ENCODE measurements around the gene LRRC8D. TPM values are rescaled to one million over a fixed set of nuclear protein-coding genes. Genes with fewer than 3 reads are reported as not detected.

Gene LRRC8D
- total and polyA plus RNA-seq, 2 experiments from 2014 or later: 23.6 to 48.8 TPM

DNA sequence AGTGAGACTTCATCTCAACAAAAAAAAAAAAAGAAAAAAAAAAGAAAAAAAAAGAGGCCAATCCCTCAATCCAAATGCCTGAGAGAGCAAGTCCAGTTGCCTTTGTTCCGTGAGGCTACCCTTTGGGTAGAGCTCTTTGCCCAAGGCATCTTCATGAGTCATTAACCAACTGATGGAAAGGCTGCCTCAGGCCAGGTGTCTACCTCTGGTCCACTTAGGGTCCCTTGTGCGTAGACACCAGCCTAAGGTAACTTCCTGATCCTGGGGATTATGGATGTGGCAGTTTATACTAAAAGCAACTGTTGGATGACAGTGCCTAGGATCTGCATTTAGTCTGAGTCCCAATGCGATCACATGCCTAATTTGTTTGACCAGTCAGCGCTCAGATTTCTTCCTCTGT, 153.4 kb downstream of the LRRC8D start:
- no peak for DNase-seq (ENCODE audit: low spot score)
- Histone ChIP-seq H3F3A (replicated peaks; ENCODE audit: low read depth) (no peaks in the 10 kb centered on the region), H3K4me1 (ENCODE audit: insufficient read depth) (no peaks in the 10 kb centered on the region; the same call in 1 of the 2 replicates), H3K79me2 (replicated peaks; ENCODE audit: insufficient read depth) (no peaks in the 10 kb centered on the region), H3K9me2 (ENCODE audit: insufficient read depth) (no peaks in the 10 kb centered on the region; the same call in 1 of the 2 replicates), H4K20me1 (replicated peaks; ENCODE audit: insufficient read depth) (no peaks in the 10 kb centered on the region), H3K27ac (ENCODE audit: low read depth) (no peak overlapping the region), H3K36me3 (ENCODE audit: insufficient read depth) (no peaks in the 10 kb centered on the region), H3K4me3 (no peak overlapping the region), H2AFZ (no peak overlapping the region), H3K27me3 (ENCODE audit: insufficient read depth) (no peaks in the 10 kb centered on the region), H3K4me2 (no peak overlapping the region)
- ATAC-seq: no peak
- Mint-ChIP-seq H3K9me3 (no peaks in the 10 kb centered on the region), H3K27me3 (ENCODE audit: insufficient read depth, low read depth, poor library complexity) (no peaks in the 10 kb centered on the region), H3K27ac (no peak overlapping the region), H3K36me3 (ENCODE audit: low read depth) (no peaks in the 10 kb centered on the region), H3K4me1 (no peaks in the 10 kb centered on the region), H3K4me3 (no peak overlapping the region)
- TF ChIP-seq CREB1 (CRISPR knock-in tag; IDR thresholded peaks at IDR 0.05; ENCODE audit: low read depth) (no peak), ZNF331 (CRISPR knock-in tag; IDR thresholded peaks at IDR 0.05; ENCODE audit: low read depth) (no peak), ZNF114 (CRISPR knock-in tag; IDR thresholded peaks at IDR 0.05) (no peak), STAT1 (IDR thresholded peaks at IDR 0.05; ENCODE audit: unreplicated experiment) (no peak), POLR2AphosphoS5 (IDR thresholded peaks at IDR 0.05; ENCODE audit: low read depth) (no peak)
- TF ChIP-seq, protein P1, sequence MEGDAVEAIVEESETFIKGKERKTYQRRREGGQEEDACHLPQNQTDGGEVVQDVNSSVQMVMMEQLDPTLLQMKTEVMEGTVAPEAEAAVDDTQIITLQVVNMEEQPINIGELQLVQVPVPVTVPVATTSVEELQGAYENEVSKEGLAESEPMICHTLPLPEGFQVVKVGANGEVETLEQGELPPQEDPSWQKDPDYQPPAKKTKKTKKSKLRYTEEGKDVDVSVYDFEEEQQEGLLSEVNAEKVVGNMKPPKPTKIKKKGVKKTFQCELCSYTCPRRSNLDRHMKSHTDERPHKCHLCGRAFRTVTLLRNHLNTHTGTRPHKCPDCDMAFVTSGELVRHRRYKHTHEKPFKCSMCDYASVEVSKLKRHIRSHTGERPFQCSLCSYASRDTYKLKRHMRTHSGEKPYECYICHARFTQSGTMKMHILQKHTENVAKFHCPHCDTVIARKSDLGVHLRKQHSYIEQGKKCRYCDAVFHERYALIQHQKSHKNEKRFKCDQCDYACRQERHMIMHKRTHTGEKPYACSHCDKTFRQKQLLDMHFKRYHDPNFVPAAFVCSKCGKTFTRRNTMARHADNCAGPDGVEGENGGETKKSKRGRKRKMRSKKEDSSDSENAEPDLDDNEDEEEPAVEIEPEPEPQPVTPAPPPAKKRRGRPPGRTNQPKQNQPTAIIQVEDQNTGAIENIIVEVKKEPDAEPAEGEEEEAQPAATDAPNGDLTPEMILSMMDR (conservative IDR thresholded peaks at IDR 0.05; ENCODE audit: low read depth in 2 of 2): no peak
- TF ChIP-seq, protein P2, sequence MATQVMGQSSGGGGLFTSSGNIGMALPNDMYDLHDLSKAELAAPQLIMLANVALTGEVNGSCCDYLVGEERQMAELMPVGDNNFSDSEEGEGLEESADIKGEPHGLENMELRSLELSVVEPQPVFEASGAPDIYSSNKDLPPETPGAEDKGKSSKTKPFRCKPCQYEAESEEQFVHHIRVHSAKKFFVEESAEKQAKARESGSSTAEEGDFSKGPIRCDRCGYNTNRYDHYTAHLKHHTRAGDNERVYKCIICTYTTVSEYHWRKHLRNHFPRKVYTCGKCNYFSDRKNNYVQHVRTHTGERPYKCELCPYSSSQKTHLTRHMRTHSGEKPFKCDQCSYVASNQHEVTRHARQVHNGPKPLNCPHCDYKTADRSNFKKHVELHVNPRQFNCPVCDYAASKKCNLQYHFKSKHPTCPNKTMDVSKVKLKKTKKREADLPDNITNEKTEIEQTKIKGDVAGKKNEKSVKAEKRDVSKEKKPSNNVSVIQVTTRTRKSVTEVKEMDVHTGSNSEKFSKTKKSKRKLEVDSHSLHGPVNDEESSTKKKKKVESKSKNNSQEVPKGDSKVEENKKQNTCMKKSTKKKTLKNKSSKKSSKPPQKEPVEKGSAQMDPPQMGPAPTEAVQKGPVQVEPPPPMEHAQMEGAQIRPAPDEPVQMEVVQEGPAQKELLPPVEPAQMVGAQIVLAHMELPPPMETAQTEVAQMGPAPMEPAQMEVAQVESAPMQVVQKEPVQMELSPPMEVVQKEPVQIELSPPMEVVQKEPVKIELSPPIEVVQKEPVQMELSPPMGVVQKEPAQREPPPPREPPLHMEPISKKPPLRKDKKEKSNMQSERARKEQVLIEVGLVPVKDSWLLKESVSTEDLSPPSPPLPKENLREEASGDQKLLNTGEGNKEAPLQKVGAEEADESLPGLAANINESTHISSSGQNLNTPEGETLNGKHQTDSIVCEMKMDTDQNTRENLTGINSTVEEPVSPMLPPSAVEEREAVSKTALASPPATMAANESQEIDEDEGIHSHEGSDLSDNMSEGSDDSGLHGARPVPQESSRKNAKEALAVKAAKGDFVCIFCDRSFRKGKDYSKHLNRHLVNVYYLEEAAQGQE (IDR thresholded peaks at IDR 0.05; ENCODE audit: unreplicated experiment): no peak
- TF ChIP-seq, protein P3, sequence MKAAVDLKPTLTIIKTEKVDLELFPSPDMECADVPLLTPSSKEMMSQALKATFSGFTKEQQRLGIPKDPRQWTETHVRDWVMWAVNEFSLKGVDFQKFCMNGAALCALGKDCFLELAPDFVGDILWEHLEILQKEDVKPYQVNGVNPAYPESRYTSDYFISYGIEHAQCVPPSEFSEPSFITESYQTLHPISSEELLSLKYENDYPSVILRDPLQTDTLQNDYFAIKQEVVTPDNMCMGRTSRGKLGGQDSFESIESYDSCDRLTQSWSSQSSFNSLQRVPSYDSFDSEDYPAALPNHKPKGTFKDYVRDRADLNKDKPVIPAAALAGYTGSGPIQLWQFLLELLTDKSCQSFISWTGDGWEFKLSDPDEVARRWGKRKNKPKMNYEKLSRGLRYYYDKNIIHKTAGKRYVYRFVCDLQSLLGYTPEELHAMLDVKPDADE (IDR thresholded peaks at IDR 0.05): no peak
